GM21529 (cell line): Measurements from ENCODE around the gene SLC9A9.

ENCODE experiments used
- ATAC-seq: cut with Tn5 transposase; IDR thresholded peaks from one replicate; pipeline ENCODE4 v1.9.1; 2021; ENCODE audit not compliant: unreplicated experiment

Gene SLC9A9

GRCh38 chr3:143764840-143765239 is 83.4 kb downstream of the SLC9A9 start:
- no peak for ATAC-seq

DNA sequence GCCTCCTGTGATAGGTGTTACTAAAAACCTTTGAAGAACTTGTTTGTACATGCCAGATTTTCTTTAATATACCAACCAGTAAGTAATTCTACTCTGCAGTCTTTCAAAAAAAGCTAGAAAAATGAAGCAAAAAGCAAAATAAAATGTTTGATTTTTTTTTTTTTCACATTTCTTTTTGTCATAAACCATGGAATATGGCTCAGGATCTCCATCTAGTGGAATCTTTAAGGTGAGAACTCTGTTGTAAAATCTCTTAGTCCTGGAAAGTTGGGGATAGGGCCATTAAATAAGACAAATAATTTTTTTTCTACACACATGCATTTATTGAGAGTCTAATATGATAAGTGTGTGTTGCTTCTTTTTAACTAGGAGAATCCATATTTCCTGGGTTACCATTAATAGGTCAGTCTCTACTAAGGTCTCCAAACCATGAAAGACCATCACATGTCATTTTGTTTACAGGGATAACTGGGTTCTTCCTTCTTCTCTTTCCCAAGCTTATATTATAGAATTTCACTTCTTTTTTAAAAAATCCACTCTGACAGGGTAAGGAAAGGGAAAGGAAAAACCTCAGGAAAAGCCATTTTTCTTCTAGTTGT is 84.6 kb downstream of the SLC9A9 start:
- no peak for ATAC-seq

GRCh38 chr3:143757691-143758090 is 90.6 kb downstream of the SLC9A9 start:
- no peak for ATAC-seq

GRCh38 chr3:143755978-143756377 is 92.3 kb downstream of the SLC9A9 start:
- ATAC-seq = no peak

DNA sequence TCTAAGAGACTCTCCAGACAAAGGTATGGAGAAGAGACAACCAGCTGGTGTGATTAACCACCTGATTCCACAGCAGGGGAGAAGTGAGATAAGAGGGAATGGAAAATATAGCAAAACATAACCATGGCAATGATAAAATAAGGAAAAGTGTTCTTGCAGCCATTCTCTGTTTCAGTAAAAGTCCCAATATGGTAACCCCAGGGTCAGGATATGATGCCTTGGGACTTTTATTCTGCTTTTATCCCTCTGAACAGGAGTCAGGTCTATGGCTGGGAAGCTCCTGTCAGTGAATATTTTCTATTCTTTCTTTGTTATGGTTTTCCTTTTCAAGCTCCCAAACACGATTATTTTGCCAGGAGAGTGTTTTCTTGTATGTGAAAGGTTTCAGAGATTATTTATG is 94.2 kb downstream of the SLC9A9 start:
- no peak for ATAC-seq

- ATAC-seq = no peak
These were observed 94.8 kb downstream of the SLC9A9 start for GRCh38 chr3:143753456-143753855.

- no peak for ATAC-seq
These were observed 95.3 kb downstream of the SLC9A9 start for GRCh38 chr3:143753006-143753405.

GRCh38 chr3:143751643-143752178 is 96.6 kb downstream of the SLC9A9 start:
- ATAC-seq = no peak

- no peak for ATAC-seq
These were observed 97.4 kb downstream of the SLC9A9 start for GRCh38 chr3:143750841-143751240.

DNA sequence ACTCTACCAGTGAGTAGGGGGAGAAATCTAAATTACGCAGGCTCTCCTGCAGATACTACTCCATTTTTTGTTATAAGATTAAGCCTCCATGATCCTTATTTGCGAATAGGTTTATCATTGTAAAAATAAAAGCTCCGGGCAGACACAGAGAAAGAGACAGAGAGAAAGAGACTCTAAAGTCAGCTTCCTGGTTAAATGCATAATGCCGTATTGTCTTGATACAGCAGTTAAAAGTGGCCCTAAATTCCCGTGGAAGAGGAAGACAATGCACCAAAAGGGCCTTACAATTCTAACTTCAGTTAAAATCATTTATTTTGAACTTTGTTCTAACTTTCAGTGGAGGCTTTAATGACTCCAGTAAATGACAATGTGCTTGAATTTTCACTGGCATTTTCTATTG is 98.3 kb downstream of the SLC9A9 start:
- ATAC-seq = no peak

GRCh38 chr3:143737065-143737464 is 111.2 kb downstream of the SLC9A9 start:
- no peak for ATAC-seq

- no peak for ATAC-seq
These were observed 111.9 kb downstream of the SLC9A9 start for GRCh38 chr3:143736205-143736997.

DNA sequence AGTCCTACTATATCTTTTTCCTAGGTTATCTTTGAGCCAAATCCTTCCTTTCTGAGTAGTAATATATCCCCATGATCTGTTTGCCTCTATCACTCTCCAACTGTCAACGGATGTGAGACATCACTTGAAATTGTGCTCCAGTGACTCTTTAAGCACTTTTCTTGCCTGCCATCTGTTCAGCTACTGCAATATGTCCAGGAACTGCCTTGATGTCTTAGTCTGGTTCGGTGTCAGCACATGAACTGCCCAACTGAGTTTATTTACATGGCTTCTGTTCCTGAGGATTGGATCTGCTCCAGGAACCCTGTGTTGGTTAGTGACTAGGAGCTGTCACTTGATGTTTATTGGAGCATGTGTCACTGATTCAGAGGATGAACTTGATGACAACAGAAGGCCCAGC is 116.5 kb downstream of the SLC9A9 start:
- ATAC-seq = no peak

DNA sequence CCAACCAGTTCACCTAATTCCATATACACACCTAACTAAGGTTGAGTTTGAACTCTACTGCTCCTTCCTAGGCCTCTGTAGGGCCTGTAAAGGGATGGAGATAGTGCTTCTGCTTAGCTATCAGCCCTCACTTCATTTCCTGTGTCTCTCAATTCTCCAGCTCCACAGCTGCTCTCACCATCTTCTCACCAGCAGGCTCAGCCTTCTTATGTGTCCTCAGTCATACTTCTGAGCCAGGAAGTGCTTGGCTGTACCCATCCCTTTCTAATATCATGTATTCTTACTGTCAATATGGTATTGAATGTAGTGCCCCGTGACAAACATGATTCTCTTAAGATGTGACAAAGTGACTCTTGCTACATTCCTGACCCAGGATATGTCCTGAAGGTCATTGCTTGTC is 116.9 kb downstream of the SLC9A9 start:
- no peak for ATAC-seq

DNA sequence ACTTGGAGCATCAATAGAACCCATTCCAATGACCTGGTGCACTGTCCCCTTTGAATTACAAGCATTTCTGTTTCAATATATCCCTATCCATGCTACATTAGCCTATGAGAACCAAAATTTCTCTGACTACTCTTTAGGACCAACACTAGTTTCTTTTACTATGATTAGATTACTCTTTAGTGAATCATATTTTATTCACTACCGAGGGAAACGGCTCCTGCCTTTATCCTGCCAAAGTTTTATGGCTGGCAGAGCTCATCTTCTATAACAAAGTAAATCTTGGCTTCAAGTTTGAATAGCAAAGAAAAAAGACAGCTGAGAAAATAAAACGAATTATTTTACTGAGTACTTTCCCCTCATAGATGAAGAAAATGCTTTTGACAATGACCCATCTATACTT is 120.9 kb downstream of the SLC9A9 start:
- ATAC-seq = no peak

GRCh38 chr3:143726727-143727126 is 121.5 kb downstream of the SLC9A9 start:
- no peak for ATAC-seq

DNA sequence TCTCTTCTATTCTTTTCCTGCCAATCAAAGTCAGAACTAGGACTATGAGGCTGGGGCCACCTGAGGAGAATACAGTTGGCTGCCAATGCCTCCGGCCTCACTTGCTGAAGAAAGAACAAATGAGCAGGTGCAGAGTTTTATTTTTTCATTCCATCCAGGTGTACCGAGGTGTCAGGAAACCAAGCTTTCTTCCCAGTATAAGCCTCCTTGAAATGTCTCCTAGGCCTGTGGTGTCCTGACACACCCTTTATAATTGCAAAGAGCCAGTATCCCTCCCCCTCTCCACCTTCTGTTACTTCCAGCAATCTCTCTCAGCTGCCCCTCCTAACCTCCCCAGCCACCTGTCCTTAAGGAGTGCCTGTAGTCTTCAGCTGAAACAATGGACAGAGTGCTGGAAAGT is 127.9 kb downstream of the SLC9A9 start:
- ATAC-seq = no peak

DNA sequence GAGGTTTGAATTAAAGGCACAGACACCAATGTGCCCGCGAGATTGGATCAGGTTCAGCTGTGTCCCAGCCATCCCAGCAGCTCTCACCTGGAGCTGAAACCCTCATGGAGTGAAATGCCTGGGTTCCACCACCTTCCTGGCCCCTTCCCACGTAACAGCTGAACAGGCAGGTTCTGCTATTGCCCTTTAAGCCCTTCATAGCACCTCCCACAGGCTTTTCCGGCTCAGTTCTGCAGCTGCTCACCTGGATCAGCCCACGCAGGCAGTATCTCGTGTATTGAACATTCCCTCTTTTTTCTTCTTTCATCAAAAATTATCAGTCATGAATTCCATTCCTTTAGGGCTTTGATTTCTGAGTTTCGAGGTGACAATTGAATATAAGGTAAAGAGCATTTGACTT is 129.8 kb downstream of the SLC9A9 start:
- no peak for ATAC-seq

- ATAC-seq = no peak
These were observed 131.5 kb downstream of the SLC9A9 start for GRCh38 chr3:143716731-143717130.

- no peak for ATAC-seq
These were observed 135.7 kb downstream of the SLC9A9 start for GRCh38 chr3:143712522-143712921.

DNA sequence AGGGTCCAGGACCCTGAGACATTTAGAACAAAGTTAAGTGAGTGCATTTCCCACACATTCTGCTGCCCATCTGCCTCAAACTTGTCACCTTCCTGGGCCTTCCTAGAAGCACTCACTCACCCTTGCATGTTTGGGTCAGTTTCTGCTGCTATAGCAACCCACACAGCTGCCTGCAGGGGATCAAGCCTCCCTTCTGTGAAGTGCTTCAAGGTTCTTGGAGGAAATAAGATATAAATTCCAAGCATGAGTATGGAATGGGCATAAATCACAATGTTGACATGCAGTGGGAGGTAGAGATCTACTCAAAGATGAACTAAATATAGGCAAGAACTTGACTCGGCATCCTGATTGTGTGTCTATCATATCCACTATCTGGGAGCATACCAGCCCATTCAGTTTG is 140.4 kb downstream of the SLC9A9 start:
- no peak for ATAC-seq

GRCh38 chr3:143700431-143700975 is 147.8 kb downstream of the SLC9A9 start:
- ATAC-seq = no peak
